Common myeloid progenitor, CD34-positive (primary cell): ENCODE data around the gene MRPS18A.

Experiments used
- CTCF ChIA-PET: fragments of 350-600 bp; sonication (Branson Sonifier 250); formaldehyde crosslinking; loops from one replicate; lab custom pipeline; 2021; ENCODE audit warnings: antibody characterized with exemption; lab: Charles Lee
- POLR2A ChIA-PET: fragments of 350-600 bp; sonication (Branson Sonifier 250); formaldehyde crosslinking; loops from one replicate; lab custom pipeline; 2021; ENCODE audit warnings: antibody characterized with exemption; lab: Charles Lee
- DNase-seq, 3 donors: peaks; one replicate each; pipeline versions ENCODE4 v3.0.0 to v3.0.0-alpha.2; 2013
- H3K27ac ChIP-seq, 2 experiments: 1 replicate in 1 of 2; 2 replicates in 1 of 2; pipeline ENCODE4 v1.7.0; 2013; ENCODE audit warnings: inconsistent platforms in 2 of 2, low read length in 2 of 2, mild to moderate bottlenecking in 2 of 2, low read depth in 1 of 2, moderate library complexity in 1 of 2; ENCODE audit not compliant: severe bottlenecking in 2 of 2, insufficient read depth in 1 of 2, poor library complexity in 1 of 2
- H3K27me3 ChIP-seq, 5 experiments: replicated peaks in 2 of 5; 1 replicate in 3 of 5; 2 replicates in 2 of 5; pipeline versions ENCODE4 v1.6.1 to v1.7.0; 2013; ENCODE audit warnings: low read length in 4 of 5, mild to moderate bottlenecking in 2 of 5, moderate library complexity in 2 of 5, inconsistent platforms in 1 of 5; ENCODE audit not compliant: insufficient read depth in 5 of 5, control insufficient read depth in 4 of 5
- H3K36me3 ChIP-seq, 4 experiments: 1 replicate in 2 of 4; 2 replicates in 2 of 4; pipeline versions ENCODE4 v1.6.1 to v1.7.0; 2013; ENCODE audit warnings: low read length in 3 of 4, control low read depth in 1 of 4, mild to moderate bottlenecking in 1 of 4; ENCODE audit not compliant: control insufficient read depth in 4 of 4, insufficient read depth in 4 of 4
- H3K4me1 ChIP-seq, 4 experiments: 1 replicate in 3 of 4; 2 replicates in 1 of 4; pipeline versions ENCODE4 v1.6.1 to v1.7.1; 2013; ENCODE audit warnings: low read length in 3 of 4, mild to moderate bottlenecking in 3 of 4, control low read depth in 1 of 4, inconsistent platforms in 1 of 4, moderate library complexity in 1 of 4; ENCODE audit not compliant: control insufficient read depth in 4 of 4, insufficient read depth in 4 of 4; ENCODE audit errors: control extremely low read depth in 1 of 4
- H3K4me3 ChIP-seq, 7 experiments: 1 replicate in 4 of 7; 2 replicates in 3 of 7; pipeline versions ENCODE4 v1.5.1 to v1.7.0; 2013; ENCODE audit warnings: mild to moderate bottlenecking in 7 of 7, low read length in 6 of 7, moderate library complexity in 6 of 7, inconsistent platforms in 2 of 7, low read depth in 2 of 7, control low read depth in 1 of 7; ENCODE audit not compliant: insufficient read depth in 4 of 7, control insufficient read depth in 1 of 7; ENCODE audit errors: extremely low read depth in 1 of 7
- H3K9me3 ChIP-seq, 5 experiments: 1 replicate in 4 of 5; 2 replicates in 1 of 5; pipeline versions ENCODE4 v1.6.1 to v1.7.1; 2013; ENCODE audit warnings: low read length in 4 of 5, mild to moderate bottlenecking in 2 of 5, inconsistent platforms in 1 of 5, low read depth in 1 of 5, moderate library complexity in 1 of 5; ENCODE audit not compliant: control insufficient read depth in 4 of 5, insufficient read depth in 2 of 5; ENCODE audit errors: control extremely low read depth in 1 of 5
- WGBS: methylation state at CpG from one replicate; pipeline ENCODE4 v1.1.5; 2013; ENCODE audit not compliant: insufficient coverage; 5-methylcytosine and 5-hydroxymethylcytosine counted together

MRPS18A gene

GRCh38 chr6:43669050-43669921 lies 18.3 kb downstream of the MRPS18A start:
- 92% methylated on average over 15 of the region's 15 CpGs for WGBS
- Histone ChIP-seq H3K27me3 (no peaks in the 10 kb centered on the region), H3K4me1 (peaks cover 0 to 18% (median 14%) of the 10 kb centered on the region in 4 experiments), H3K27ac (no peak overlapping the region), H3K4me3 (no peak overlapping the region), H3K36me3 (peaks cover 10 to 36% (median 29%) of the 10 kb centered on the region in 4 experiments), H3K9me3 (no peaks in the 10 kb centered on the region)
- ChIA-PET CTCF (interaction anchor here (0.8 to 9.1 kb wide), 13 partner anchors 12 to 416 kb away, joined by 3 to 89 read pairs (median 5); partner anchors contain the start of gene RSPH9), POLR2A (interaction anchor here (0.7 kb wide), 1 partner anchor 14 kb away, joined by 5 read pairs; no protein-coding TSS in a partner anchor)
- DNase-seq = no peak

- DNase-seq = peak; percentile 67 to 81 (median 81)
- 20% methylated on average over 15 of the region's 17 CpGs for WGBS
- CTCF ChIA-PET = interaction anchor here (0.7 to 9.1 kb wide), 24 partner anchors 10 to 417 kb away, joined by 3 to 89 read pairs (median 5); partner anchors contain the start of gene RSPH9
- peak overlapping the region in 2 of 7 experiments; percentile 1 to 38 for H3K4me3 ChIP-seq
- no peak overlapping the region for H3K27ac ChIP-seq
- POLR2A ChIA-PET = interaction anchor here (1.3 kb wide), 1 partner anchor 411 kb away, joined by 3 read pairs; no protein-coding TSS in a partner anchor
- peaks cover 10 to 27% (median 22%) of the 10 kb centered on the region in 4 experiments for H3K36me3 ChIP-seq
- H3K27me3 ChIP-seq = no peaks in the 10 kb centered on the region
- no peaks in the 10 kb centered on the region for H3K9me3 ChIP-seq
- peaks cover 0 to 18% (median 14%) of the 10 kb centered on the region in 4 experiments for H3K4me1 ChIP-seq
These were observed 19.2 kb downstream of the MRPS18A start for GRCh38 chr6:43668151-43669028.

- Histone ChIP-seq H3K4me3 (peak overlapping the region in 3 of 7 experiments; percentile 4 to 62 (median 37)), H3K4me1 (peaks cover 0 to 18% (median 14%) of the 10 kb centered on the region in 4 experiments), H3K9me3 (no peaks in the 10 kb centered on the region), H3K27ac (no peak overlapping the region), H3K27me3 (no peaks in the 10 kb centered on the region), H3K36me3 (peaks cover 8 to 21% (median 18%) of the 10 kb centered on the region in 4 experiments)
- ChIA-PET POLR2A (interaction anchor here (1.3 kb wide), 1 partner anchor 412 kb away, joined by 3 read pairs; no protein-coding TSS in a partner anchor), CTCF (interaction anchor here (0.6 to 9.1 kb wide), 30 partner anchors 9 to 1712 kb away, joined by 3 to 89 read pairs (median 4); partner anchors contain the start of gene RSPH9)
- 7% methylated on average over 11 of the region's 16 CpGs for WGBS
- peak; percentile 58 to 78 (median 70) for DNase-seq
These were observed 20.1 kb downstream of the MRPS18A start for GRCh38 chr6:43667245-43668150.

- Histone ChIP-seq H3K4me3 (no peak overlapping the region), H3K27me3 (no peaks in the 10 kb centered on the region), H3K36me3 (peaks cover 2 to 11% (median 8%) of the 10 kb centered on the region in 4 experiments), H3K9me3 (no peaks in the 10 kb centered on the region), H3K4me1 (peaks cover 0 to 18% (median 14%) of the 10 kb centered on the region in 4 experiments), H3K27ac (no peak overlapping the region)
- WGBS = 86% methylated on average over 10 of the region's 13 CpGs
- CTCF ChIA-PET = interaction anchor here (0.6 to 9.1 kb wide), 25 partner anchors 8 to 667 kb away, joined by 3 to 89 read pairs (median 4); partner anchors contain the start of genes GTPBP2 and RSPH9
- DNase-seq = no peak
- POLR2A ChIA-PET = interaction anchor here (0.6 to 1.0 kb wide), 2 partner anchors 8 to 108 kb away, joined by 3 to 4 read pairs; no protein-coding TSS in a partner anchor
These were observed 21.2 kb downstream of the MRPS18A start for GRCh38 chr6:43666196-43666920.

- 100% methylated on average over 1 of the region's 1 CpG for WGBS
- POLR2A ChIA-PET = interaction anchor here (0.6 to 1.0 kb wide), 3 partner anchors 7 to 109 kb away, joined by 3 to 4 read pairs (median 3); no protein-coding TSS in a partner anchor
These were observed 22.2 kb downstream of the MRPS18A start for GRCh38 chr6:43665376-43665775.

More at GRCh38 chr6:43665376-43665775, 22.2 kb downstream of the MRPS18A start:
- CTCF ChIA-PET = interaction anchor here (0.7 to 9.1 kb wide), 15 partner anchors 9 to 412 kb away, joined by 3 to 89 read pairs (median 6); partner anchors contain the start of gene GTPBP2
- Histone ChIP-seq H3K36me3 (peaks cover 0 to 3% (median 0%) of the 10 kb centered on the region in 4 experiments), H3K4me1 (peaks cover 0 to 15% (median 13%) of the 10 kb centered on the region in 4 experiments), H3K27me3 (no peaks in the 10 kb centered on the region), H3K4me3 (no peak overlapping the region), H3K27ac (no peak overlapping the region), H3K9me3 (peaks cover 0 to 5% (median 0%) of the 10 kb centered on the region in 5 experiments)
- no peak for DNase-seq
